SU-DHL-6 (cell line): Measurements from ENCODE around the gene BRD9.

Experiments used
- CTCF ChIP-seq: fragments of 200-600 bp; sonication (generic); IDR thresholded peaks from one replicate; pipeline ENCODE4 v1.5.1; 2017; ENCODE audit warnings: antibody characterized with exemption, mild to moderate bottlenecking, low read length, moderate library complexity; ENCODE audit not compliant: insufficient read depth, poor library complexity, severe bottlenecking
- EZH2phosphoT487 ChIP-seq: fragments of 200-600 bp; sonication (generic), shearing (Covaris generic); conservative IDR thresholded peaks from 2 replicates; pipeline ENCODE4 v1.6.1; 2018; ENCODE audit warnings: mild to moderate bottlenecking, antibody characterized with exemption, low read length, moderate library complexity, mixed read lengths

DNA sequence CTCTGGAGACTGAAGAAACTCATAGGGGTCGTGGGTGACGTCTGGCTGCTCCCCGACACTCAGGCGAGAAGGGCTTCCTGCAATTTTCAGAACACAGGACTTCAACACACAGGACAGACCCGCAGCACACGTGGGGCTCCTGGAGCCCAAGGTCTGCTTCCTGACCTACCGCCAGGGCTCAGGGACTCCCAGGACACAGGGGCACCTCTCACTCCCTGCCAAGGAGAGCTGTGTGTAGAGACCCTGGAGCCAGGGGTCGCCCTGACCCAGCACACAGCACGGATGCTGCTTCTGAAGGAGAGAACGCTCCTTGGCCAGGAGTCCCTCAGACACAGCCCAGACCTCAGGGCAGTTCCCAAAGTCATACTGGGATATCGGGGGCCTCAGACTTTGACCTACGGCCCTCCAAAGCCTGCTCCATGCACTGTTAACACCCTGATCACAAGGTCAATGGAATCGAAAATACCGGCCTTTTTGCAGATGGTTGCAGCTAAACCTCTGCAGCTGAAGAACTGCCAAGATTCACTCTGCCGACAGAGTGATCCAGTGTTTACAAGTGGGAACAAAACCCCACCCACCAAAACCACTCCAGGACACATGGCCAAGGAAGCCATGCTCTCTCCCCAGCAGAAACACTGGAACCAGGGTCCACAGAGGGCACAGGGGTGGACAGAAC, 28.0 kb downstream of the BRD9 start:
- TF ChIP-seq CTCF, result no peak
- TF ChIP-seq EZH2phosphoT487, result no peak
